H1 (cell line): ENCODE data around the gene FOXN4. TPM values are rescaled to one million over a fixed set of nuclear protein-coding genes. Genes with fewer than 3 reads are reported as not detected.

Experiments
- CTCF ChIA-PET: fragments of 300-600 bp; sonication (Branson Sonifier 250); formaldehyde crosslinking; loops from one replicate; lab custom pipeline; 2021; ENCODE audit not compliant: partially characterized antibody; lab: Charles Lee
- POLR2A ChIA-PET: fragments of 300-600 bp; sonication (Branson Sonifier 250); formaldehyde crosslinking; loops from one replicate; lab custom pipeline; 2021; ENCODE audit warnings: inconsistent platforms; ENCODE audit not compliant: partially characterized antibody; lab: Charles Lee
- DNase-seq, 2 experiments: peaks; one replicate each; pipeline versions ENCODE4 v3.0.0 to v3.0.0-alpha.2; 2010 to 2022; ENCODE audit warnings: low spot score in 2 of 2, low read depth in 1 of 2, mixed read lengths in 1 of 2
- FAIRE-seq: peaks from 2 replicates; lab custom pipeline; 2011; peaks lifted over from hg19 to GRCh38; lab: Jason Lieb, UNC
- H2AFZ ChIP-seq: 2 replicates; pipeline ENCODE4 v1.8.1; 2012; ENCODE audit warnings: low read length, inconsistent platforms
- H2AK5ac ChIP-seq: 2 replicates; pipeline ENCODE4 v1.6.1; 2013; ENCODE audit warnings: low read depth, low read length
- H2BK120ac ChIP-seq: replicated peaks from 2 replicates; pipeline ENCODE3; 2013; ENCODE audit warnings: low read depth, low read length, inconsistent platforms
- H2BK12ac ChIP-seq: 2 replicates; pipeline ENCODE4 v1.6.1; 2013; ENCODE audit warnings: low read depth, low read length
- H2BK15ac ChIP-seq: 2 replicates; pipeline ENCODE4 v1.6.1; 2013; ENCODE audit warnings: low read length
- H2BK20ac ChIP-seq: 2 replicates; pipeline ENCODE4 v1.6.1; 2013; ENCODE audit warnings: low read length
- H2BK5ac ChIP-seq: 2 replicates; pipeline ENCODE4 v1.6.1; 2013; ENCODE audit warnings: low read depth, low read length
- H3K14ac ChIP-seq: 2 replicates; pipeline ENCODE4 v1.6.1; 2013; ENCODE audit warnings: inconsistent platforms; ENCODE audit not compliant: insufficient read length
- H3K18ac ChIP-seq: 2 replicates; pipeline ENCODE4 v1.6.1; 2013; ENCODE audit warnings: low read length; ENCODE audit errors: extremely low read depth
- H3K23ac ChIP-seq: 2 replicates; pipeline ENCODE4 v1.6.1; 2013; ENCODE audit warnings: inconsistent platforms; ENCODE audit not compliant: insufficient read length
- H3K23me2 ChIP-seq: 2 replicates; pipeline ENCODE4 v1.6.1; 2013; ENCODE audit warnings: low read depth, low read length
- H3K27ac ChIP-seq: 2 replicates; pipeline ENCODE4 v1.6.1; 2011; ENCODE audit warnings: low read depth, low read length, inconsistent platforms
- H3K27me3 ChIP-seq, 4 experiments: replicated peaks in 1 of 4; 1 replicate in 1 of 4; 2 replicates in 3 of 4; pipeline versions ENCODE4 v1.6.1 to v1.8.1; 2011 to 2013; ENCODE audit warnings: low read length in 3 of 4, mild to moderate bottlenecking in 3 of 4, inconsistent platforms in 2 of 4, mixed read lengths in 2 of 4, moderate library complexity in 1 of 4; ENCODE audit not compliant: control insufficient read depth in 3 of 4, insufficient read depth in 3 of 4; ENCODE audit errors: extremely low read depth in 1 of 4
- H3K36me3 ChIP-seq, 4 experiments: 2 replicates each; pipeline versions ENCODE4 v1.6.1 to v1.8.1; 2011 to 2013; ENCODE audit warnings: mild to moderate bottlenecking in 4 of 4, low read length in 3 of 4, moderate library complexity in 2 of 4, control low read depth in 1 of 4, inconsistent platforms in 1 of 4; ENCODE audit not compliant: insufficient read depth in 4 of 4, control insufficient read depth in 2 of 4
- H3K4ac ChIP-seq: replicated peaks from 2 replicates; pipeline ENCODE3; 2013; ENCODE audit warnings: low read length, low read depth, mixed read lengths, inconsistent platforms; ENCODE audit not compliant: insufficient read length
- H3K4me1 ChIP-seq, 4 experiments: replicated peaks in 1 of 4; 1 replicate in 1 of 4; 2 replicates in 3 of 4; pipeline versions ENCODE4 v1.6.1 to v1.8.1; 2011 to 2013; ENCODE audit warnings: low read length in 3 of 4, inconsistent platforms in 2 of 4, mixed read lengths in 1 of 4; ENCODE audit not compliant: insufficient read depth in 4 of 4, control insufficient read depth in 3 of 4
- H3K4me2 ChIP-seq, 2 experiments: 2 replicates each; pipeline versions ENCODE4 v1.6.1 to v1.8.1; 2011 to 2013; ENCODE audit warnings: low read depth in 2 of 2, low read length in 2 of 2, control low read depth in 1 of 2, inconsistent platforms in 1 of 2, mild to moderate bottlenecking in 1 of 2; ENCODE audit not compliant: insufficient read depth in 1 of 2
- H3K4me3 ChIP-seq, 4 experiments: fragments of 200-600, 300-600 bp in 1 of 4; sonication (generic), shearing (Covaris generic), sonication (Bioruptor Twin) in 1 of 4; 2 replicates each; pipeline versions ENCODE4 v1.5.1 to v1.8.1; 2011 to 2016; ENCODE audit warnings: low read length in 4 of 4, low read depth in 3 of 4, control low read depth in 2 of 4, inconsistent platforms in 2 of 4, mild to moderate bottlenecking in 2 of 4, mixed read lengths in 1 of 4, moderate library complexity in 1 of 4; ENCODE audit not compliant: insufficient read depth in 2 of 4; ENCODE audit errors: extremely low read depth in 1 of 4
- H3K56ac ChIP-seq: replicated peaks from 2 replicates; pipeline ENCODE3; 2013; ENCODE audit warnings: low read depth, mild to moderate bottlenecking, mixed read lengths, low read length, inconsistent platforms; ENCODE audit not compliant: insufficient read length
- H3K79me1 ChIP-seq: 2 replicates; pipeline ENCODE4 v1.6.1; 2013; ENCODE audit warnings: low read depth, low read length, control low read depth
- H3K79me2 ChIP-seq, 2 experiments: 2 replicates each; pipeline versions ENCODE4 v1.6.1 to v1.8.1; 2012 to 2013; ENCODE audit warnings: low read length in 2 of 2, mild to moderate bottlenecking in 2 of 2, inconsistent platforms in 1 of 2; ENCODE audit not compliant: insufficient read depth in 2 of 2, control insufficient read depth in 1 of 2
- H3K9ac ChIP-seq, 4 experiments: replicated peaks in 1 of 4; 1 replicate in 1 of 4; 2 replicates in 3 of 4; pipeline versions ENCODE4 v1.6.1 to v1.8.1; 2011 to 2013; ENCODE audit warnings: low read depth in 3 of 4, low read length in 3 of 4, control low read depth in 2 of 4, mild to moderate bottlenecking in 2 of 4, moderate library complexity in 2 of 4, inconsistent platforms in 1 of 4; ENCODE audit errors: extremely low read depth in 1 of 4
- H3K9me3 ChIP-seq, 2 experiments: 2 replicates each; pipeline versions ENCODE4 v1.6.1 to v1.8.1; 2012 to 2013; ENCODE audit warnings: mild to moderate bottlenecking in 2 of 2, moderate library complexity in 2 of 2, control low read depth in 1 of 2, inconsistent platforms in 1 of 2, low read depth in 1 of 2, low read length in 1 of 2, mixed read lengths in 1 of 2; ENCODE audit not compliant: insufficient read depth in 2 of 2
- H4K20me1 ChIP-seq, 2 experiments: replicated peaks in 1 of 2; 2 replicates each; pipeline versions ENCODE3 to v1.8.1; 2011 to 2013; ENCODE audit warnings: inconsistent platforms in 2 of 2, low read length in 2 of 2, mild to moderate bottlenecking in 1 of 2; ENCODE audit not compliant: insufficient read depth in 2 of 2, control insufficient read depth in 1 of 2
- H4K5ac ChIP-seq: 2 replicates; pipeline ENCODE4 v1.6.1; 2013; ENCODE audit warnings: low read length, low read depth, mixed read lengths, inconsistent platforms; ENCODE audit not compliant: insufficient read length
- H4K8ac ChIP-seq: 2 replicates; pipeline ENCODE4 v1.8.0; 2013; ENCODE audit warnings: mild to moderate bottlenecking, moderate library complexity, low read length, inconsistent platforms; ENCODE audit not compliant: insufficient read depth; ENCODE audit errors: extremely low read depth
- H4K91ac ChIP-seq: replicated peaks from 2 replicates; pipeline ENCODE3; 2013; ENCODE audit warnings: low read length, mixed read lengths, inconsistent platforms; ENCODE audit not compliant: insufficient read length
- CTBP2 ChIP-seq: IDR thresholded peaks from 2 replicates; pipeline ENCODE4 v1.7.0; 2011; ENCODE audit warnings: borderline replicate concordance, mild to moderate bottlenecking, moderate library complexity, mixed read lengths, low read length; ENCODE audit not compliant: insufficient read depth, insufficient read length
- EP300 ChIP-seq, 2 experiments: IDR thresholded peaks; 1 replicate in 1 of 2; 2 replicates in 1 of 2; pipeline ENCODE4 v1.6.1; 2011 to 2012; ENCODE audit warnings: low read depth in 2 of 2, low read length in 2 of 2, mild to moderate bottlenecking in 2 of 2, borderline replicate concordance in 1 of 2, inconsistent platforms in 1 of 2, moderate library complexity in 1 of 2
- KDM5A ChIP-seq: fragments of 200-600 bp; IDR thresholded peaks from 2 replicates; pipeline ENCODE4 v1.7.1; 2012; ENCODE audit warnings: mild to moderate bottlenecking, low read length, inconsistent platforms, mixed read lengths
- MAX ChIP-seq: IDR thresholded peaks from 2 replicates; pipeline ENCODE4 v1.6.1; 2012; ENCODE audit warnings: inconsistent platforms
- TEAD4 ChIP-seq: IDR thresholded peaks from 2 replicates; pipeline ENCODE4 v1.6.1; 2012; ENCODE audit warnings: low read depth, low read length, inconsistent platforms, mixed read lengths
- WGBS, 2 experiments: shearing (Covaris generic) in 1 of 2; methylation state at CpG; one replicate each; pipeline versions ENCODE4 v1.1.6 to v1.1.7; 2013 to 2015; ENCODE audit warnings: low lambda C conversion rate in 2 of 2, mixed read lengths in 2 of 2, inconsistent platforms in 1 of 2, low coverage in 1 of 2, missing lambda C conversion rate in 1 of 2; ENCODE audit not compliant: insufficient replicate concordance in 2 of 2, insufficient coverage in 1 of 2, insufficient read length in 1 of 2; ENCODE audit errors: extremely low coverage in 1 of 2, missing lambda C conversion rate in 1 of 2; 5-methylcytosine and 5-hydroxymethylcytosine counted together
- polyA plus RNA-seq, 7 experiments: library from polyadenylated mRNA; depleted of rRNA in 3 of 7; stranded (reverse) in 5 of 7; unstranded in 2 of 7; fragments of >200 nt in 5 of 7; fragments of 200-250 nt in 2 of 7; gene quantifications; 1 replicate in 5 of 7; 2 replicates in 1 of 7; 4 replicates in 1 of 7; pipeline versions ENCODE4 v1.2.1 to v1.2.3, GENCODE V29; 2011 to 2013; ENCODE audit warnings: missing spikeins in 2 of 7, mixed read lengths in 2 of 7
- total RNA-seq: library from RNA; stranded (reverse); fragmentation: NEBNext Ultra II Directional; extraction: Animal tissue kit (Norgen Biotek cat#: 25700); gene quantifications from 2 replicates; pipeline ENCODE4 v1.2.1, GENCODE V29; 2021

FOXN4 gene
- total and polyA plus RNA-seq, 2 of the 8 experiments (the other 6 are each of a cell fraction or from before 2014, with no cell fraction given) = 0.26 to 0.29 TPM

GRCh38 chr12:109347589-109347988 lies 38.5 kb upstream of the FOXN4 start, which contains the start of gene MYO1H:
Gene MYO1H (plus strand): TSS chr12:109347900. CDS start chr12:109347961, 61 bp downstream.
- CTCF ChIA-PET = interaction anchor here (0.6 to 2.0 kb wide), 16 partner anchors 10 to 371 kb away, joined by 3 to 11 read pairs (median 4); no protein-coding TSS in a partner anchor
- no peak for FAIRE-seq
- H2BK15ac ChIP-seq = no peak within 1 kb of the TSS

More at GRCh38 chr12:109347589-109347988, 38.5 kb upstream of the FOXN4 start, which contains the start of gene MYO1H:
- Histone ChIP-seq H3K14ac (no peak within 1 kb of the TSS), H3K18ac (no peak within 1 kb of the TSS), H3K27ac (no peak within 1 kb of the TSS), H3K4me3 (no peak within 1 kb of the TSS), H4K5ac (no peak within 1 kb of the TSS), H2BK20ac (no peak within 1 kb of the TSS), H3K4me2 (no peak within 1 kb of the TSS), H3K36me3 (no peaks in the 10 kb centered on the region), H3K23me2 (no peaks in the 10 kb centered on the region), H2BK12ac (no peak within 1 kb of the TSS), H3K9ac (no peak within 1 kb of the TSS), H2AFZ (0 out of 2 replicates have a peak within 1 kb of the TSS, but pooled peaks have one; percentile 3), H4K8ac (no peak within 1 kb of the TSS), H3K27me3 (no peaks in the 10 kb centered on the region), H2BK120ac (no peak within 1 kb of the TSS), H2AK5ac (no peak within 1 kb of the TSS), H4K91ac (no peak within 1 kb of the TSS), H3K79me2 (no peaks in the 10 kb centered on the region), H3K23ac (no peak within 1 kb of the TSS), H4K20me1 (no peaks in the 10 kb centered on the region), H3K79me1 (no peaks in the 10 kb centered on the region), H3K56ac (no peak within 1 kb of the TSS), H3K4me1 (no peaks in the 10 kb centered on the region), H3K9me3 (no peaks in the 10 kb centered on the region), H2BK5ac (no peak within 1 kb of the TSS), H3K4ac (no peak within 1 kb of the TSS)
- whole genome bisulfite sequencing, 2 experiments = 95% methylated on average over 8 of the region's 8 CpGs; no CpG with 5 or more reads in 1 of the 2 experiments
- no peak for TF ChIP-seq EP300 (IDR thresholded peaks at IDR 0.05; ENCODE audit: borderline replicate concordance in 1 of 2, low read depth in 2 of 2, low read length in 2 of 2)
- TF ChIP-seq MAX = no peak
- TF ChIP-seq CTBP2 = no peak
- no peak for TF ChIP-seq KDM5A
- no peak for TF ChIP-seq TEAD4
- DNase-seq = no peak
- POLR2A ChIA-PET = no interaction called here
